WERI-Rb-1 (cell line): ENCODE results near the gene RIT2.
A peak's percentile ranks its signal among the peaks of the same experiment; 100 is the strongest.

Source experiments
- DNase-seq: peaks from one replicate; pipeline ENCODE4 v3.0.0-alpha.2; 2020
- H3K27ac ChIP-seq: fragments of 250-450 bp; sonication (Bioruptor Pico); 2 replicates; pipeline ENCODE4 v1.5.1; 2020; ENCODE audit warnings: mild to moderate bottlenecking, moderate library complexity
- H3K27me3 ChIP-seq: fragments of 250-450 bp; sonication (Bioruptor Pico); 2 replicates; pipeline ENCODE4 v1.5.1; 2021; ENCODE audit warnings: mild to moderate bottlenecking, low read depth, moderate library complexity; ENCODE audit not compliant: insufficient read depth, severe bottlenecking
- H3K36me3 ChIP-seq: fragments of 250-450 bp; sonication (Bioruptor Pico); 2 replicates; pipeline ENCODE4 v1.5.1; 2020; ENCODE audit warnings: mild to moderate bottlenecking, moderate library complexity
- H3K4me3 ChIP-seq: 2 replicates; pipeline ENCODE4 v1.5.1; 2011; ENCODE audit warnings: low read depth, mild to moderate bottlenecking, control low read depth, low read length
- H3K9me3 ChIP-seq: fragments of 250-450 bp; sonication (Bioruptor Pico); 2 replicates; pipeline ENCODE4 v1.5.1; 2021; ENCODE audit warnings: mild to moderate bottlenecking, moderate library complexity; ENCODE audit not compliant: severe bottlenecking
- CTCF ChIP-seq: IDR thresholded peaks from 2 replicates; pipeline ENCODE4 v1.5.1; 2011; ENCODE audit warnings: low read depth, mild to moderate bottlenecking, control low read depth, inconsistent platforms, low read length

RIT2 gene

GRCh38 chr18:42719221-42719620, 396.3 kb downstream of the RIT2 start:
- Histone ChIP-seq H3K9me3 (peaks cover 2% of the 10 kb centered on the region), H3K27me3 (no peaks in the 10 kb centered on the region), H3K27ac (no peak overlapping the region), H3K4me3 (no peak overlapping the region), H3K36me3 (no peaks in the 10 kb centered on the region)
- no peak for TF ChIP-seq CTCF
- DNase-seq, result no peak

GRCh38 chr18:42712065-42712464, 403.4 kb downstream of the RIT2 start:
- no peak for TF ChIP-seq CTCF
- Histone ChIP-seq H3K9me3 (peaks cover 2% of the 10 kb centered on the region), H3K27me3 (no peaks in the 10 kb centered on the region), H3K27ac (no peak overlapping the region), H3K36me3 (no peaks in the 10 kb centered on the region), H3K4me3 (no peak overlapping the region)
- DNase-seq, result no peak

GRCh38 chr18:42707080-42707479, 408.4 kb downstream of the RIT2 start:
- H3K4me3 ChIP-seq, result no peak overlapping the region
- no peak overlapping the region for H3K27ac ChIP-seq

GRCh38 chr18:42706618-42707017, 408.9 kb downstream of the RIT2 start:
- no peak overlapping the region for H3K4me3 ChIP-seq
- no peak overlapping the region for H3K27ac ChIP-seq
- H3K36me3 ChIP-seq, result no peaks in the 10 kb centered on the region
- no peaks in the 10 kb centered on the region for H3K9me3 ChIP-seq
- TF ChIP-seq CTCF, result no peak
- DNase-seq, result peak; percentile 27
- no peaks in the 10 kb centered on the region for H3K27me3 ChIP-seq

More at GRCh38 chr18:42707080-42707479, 408.4 kb downstream of the RIT2 start:
- no peaks in the 10 kb centered on the region for H3K27me3 ChIP-seq
- H3K9me3 ChIP-seq, result no peaks in the 10 kb centered on the region
- no peak for DNase-seq
- no peak for TF ChIP-seq CTCF
- H3K36me3 ChIP-seq, result no peaks in the 10 kb centered on the region

- no peak overlapping the region for H3K4me3 ChIP-seq
- no peaks in the 10 kb centered on the region for H3K9me3 ChIP-seq
- TF ChIP-seq CTCF, result no peak
- DNase-seq, result no peak
- no peaks in the 10 kb centered on the region for H3K27me3 ChIP-seq
- H3K36me3 ChIP-seq, result no peaks in the 10 kb centered on the region
- H3K27ac ChIP-seq, result no peak overlapping the region
These were observed 409.4 kb downstream of the RIT2 start for GRCh38 chr18:42706029-42706608.
